Right lobe of liver (tissue), 6 donors: ENCODE measurements around the gene CLEC16A. TPM values are rescaled to one million over a fixed set of nuclear protein-coding genes. Genes with fewer than 3 reads are reported as not detected.

ENCODE experiments used
- ATAC-seq, 4 donors: fragments of 200-7000 bp; cut with Tn5 transposase; one replicate each; pipeline ENCODE4 v1.9.1; 2020; ENCODE audit warnings: mild to moderate bottlenecking in 4 of 4, moderate library complexity in 4 of 4
- DNase-seq, 3 donors: peaks; one replicate each; pipeline ENCODE4 v3.0.0-alpha.2; 2020
- H3K27ac ChIP-seq, 3 donors: fragments of 200-600 bp; one replicate each; pipeline ENCODE4 v1.8.0; 2022
- H3K27me3 ChIP-seq, 2 donors: fragments of 200-600 bp; one replicate each; pipeline ENCODE4 v1.8.0; 2022
- H3K36me3 ChIP-seq, 4 donors: fragments of 200-600 bp; sonication (generic) in 1 of 4; one replicate each; pipeline versions ENCODE4 v1.5.1 to v1.8.0; 2017 to 2022; ENCODE audit warnings: control low read depth in 1 of 4
- H3K4me1 ChIP-seq, 4 donors: fragments of 200-600 bp; sonication (generic) in 1 of 4; one replicate each; pipeline versions ENCODE4 v1.5.1 to v1.8.0; 2017 to 2022; ENCODE audit warnings: control low read depth in 1 of 4
- H3K4me3 ChIP-seq, 3 donors: fragments of 200-600 bp; one replicate each; pipeline ENCODE4 v1.8.0; 2022
- H3K9me3 ChIP-seq, 4 donors: fragments of 200-600 bp; sonication (generic) in 1 of 4; one replicate each; pipeline versions ENCODE4 v1.5.1 to v1.8.0; 2017 to 2022; ENCODE audit warnings: control low read depth in 1 of 4
- POLR2A ChIP-seq: fragments of 450-650 bp; IDR thresholded peaks from one replicate; pipeline ENCODE4 v1.6.1; 2017; ENCODE audit warnings: antibody characterized with exemption, mild to moderate bottlenecking
- WGBS: methylation state at CpG from one replicate; pipeline ENCODE4 v1.1.6; 2018; ENCODE audit warnings: low coverage, low lambda C conversion rate; ENCODE audit not compliant: insufficient coverage; ENCODE audit errors: missing lambda C conversion rate; 5-methylcytosine and 5-hydroxymethylcytosine counted together
- intact Hi-C, 2 donors: fragments of 100-400 bp; cut with DNase I; formaldehyde crosslinking; loops; one replicate each; pipeline versions ENCODE4 v1.11.2 to v1.14.1; 2022
- total RNA-seq, 6 experiments: library from RNA; depleted of rRNA in 2 of 6; stranded (reverse); fragments of >200 nt in 2 of 6; fragmentation: NEBNext Ultra II Directional in 3 of 6; extraction: Animal tissue kit (Norgen Biotek cat#: 25700) in 3 of 6; gene quantifications; one replicate each; pipeline versions ENCODE4 v1.1.0 to v1.2.4, GENCODE V29; 2016 to 2023
- TF ChIP-seq, protein P1 (sequence below), 4 donors: fragments of 200-600 bp in 3 of 4; fragments of 450-650 bp in 1 of 4; IDR thresholded peaks; one replicate each; pipeline versions ENCODE4 v1.5.1 to v1.8.0; 2016 to 2022; ENCODE audit warnings: antibody characterized with exemption in 4 of 4, mild to moderate bottlenecking in 2 of 4
- donor health status: DM: no; HTN: yes; CAD: no.
- donor health status: DM: no; HTN: no; CAD: no.
- donor health status: DM: no; HTN: no; CAD: no.
- donor health status: DM: no; HTN: yes; CAD: no.
- donor health status: DM: no; HTN: yes; CAD: no.

The CLEC16A gene
- total RNA-seq, 6 experiments from 2014 or later = 15.2 to 25.9 (median 19.8) TPM

GRCh38 chr16:11165349-11165748 is 221.0 kb downstream of the CLEC16A start:
- TF ChIP-seq, protein P1, sequence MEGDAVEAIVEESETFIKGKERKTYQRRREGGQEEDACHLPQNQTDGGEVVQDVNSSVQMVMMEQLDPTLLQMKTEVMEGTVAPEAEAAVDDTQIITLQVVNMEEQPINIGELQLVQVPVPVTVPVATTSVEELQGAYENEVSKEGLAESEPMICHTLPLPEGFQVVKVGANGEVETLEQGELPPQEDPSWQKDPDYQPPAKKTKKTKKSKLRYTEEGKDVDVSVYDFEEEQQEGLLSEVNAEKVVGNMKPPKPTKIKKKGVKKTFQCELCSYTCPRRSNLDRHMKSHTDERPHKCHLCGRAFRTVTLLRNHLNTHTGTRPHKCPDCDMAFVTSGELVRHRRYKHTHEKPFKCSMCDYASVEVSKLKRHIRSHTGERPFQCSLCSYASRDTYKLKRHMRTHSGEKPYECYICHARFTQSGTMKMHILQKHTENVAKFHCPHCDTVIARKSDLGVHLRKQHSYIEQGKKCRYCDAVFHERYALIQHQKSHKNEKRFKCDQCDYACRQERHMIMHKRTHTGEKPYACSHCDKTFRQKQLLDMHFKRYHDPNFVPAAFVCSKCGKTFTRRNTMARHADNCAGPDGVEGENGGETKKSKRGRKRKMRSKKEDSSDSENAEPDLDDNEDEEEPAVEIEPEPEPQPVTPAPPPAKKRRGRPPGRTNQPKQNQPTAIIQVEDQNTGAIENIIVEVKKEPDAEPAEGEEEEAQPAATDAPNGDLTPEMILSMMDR (IDR thresholded peaks at IDR 0.05) = no peak
- TF ChIP-seq POLR2A = no peak
- Histone ChIP-seq H3K4me1 (no peaks in the 10 kb centered on the region), H3K4me3 (no peak overlapping the region), H3K36me3 (peaks cover 0 to 7% (median 0%) of the 10 kb centered on the region in 4 donors), H3K27me3 (no peaks in the 10 kb centered on the region), H3K9me3 (no peaks in the 10 kb centered on the region), H3K27ac (no peak overlapping the region)
- ATAC-seq = no peak
- intact Hi-C loops = no loop called here
- DNase-seq = no peak
- WGBS = 92% methylated on average over 4 of the region's 4 CpGs

DNA sequence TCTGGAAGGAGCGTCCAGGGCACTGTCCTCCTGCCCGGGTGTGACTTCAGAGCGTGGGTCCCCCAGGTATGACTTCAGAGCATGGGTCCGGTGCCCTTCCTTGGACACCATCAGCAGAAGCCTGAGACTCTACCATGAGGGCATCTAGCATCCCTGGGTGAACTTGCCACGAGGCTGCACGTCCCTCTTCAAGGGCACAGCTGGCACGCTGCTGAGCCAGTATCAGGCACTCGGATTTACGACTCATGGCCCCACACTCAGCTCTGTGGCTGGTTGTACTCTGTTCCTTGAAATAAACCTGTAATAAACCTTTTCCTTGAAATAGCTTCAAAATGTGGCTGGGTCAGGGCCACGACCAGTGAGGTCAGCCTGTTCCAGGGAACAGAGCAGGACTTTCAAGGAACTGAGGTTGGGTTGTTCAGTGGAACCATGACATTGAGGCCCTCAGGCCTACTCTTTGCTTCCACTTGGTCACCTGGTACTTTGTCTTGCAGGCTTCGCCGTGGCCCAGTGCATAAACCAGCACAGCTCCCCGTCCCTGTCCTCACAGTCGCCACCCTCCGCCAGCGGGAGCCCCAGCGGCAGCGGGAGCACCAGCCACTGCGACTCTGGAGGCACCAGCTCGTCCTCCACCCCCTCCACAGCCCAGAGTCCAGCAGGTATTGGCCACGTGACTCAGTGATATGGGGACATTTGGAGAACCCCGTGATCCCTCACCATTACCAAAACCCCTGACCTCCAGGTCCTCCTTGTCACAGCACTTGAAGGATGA is 221.7 kb downstream of the CLEC16A start:
- DNase-seq = no peak
- peaks cover 0 to 7% (median 0%) of the 10 kb centered on the region in 4 donors for H3K36me3 ChIP-seq
- intact Hi-C loops = no loop called here
- no peak overlapping the region for H3K4me3 ChIP-seq
- WGBS = no CpG with 5 or more reads among the region's 22 CpGs
- H3K9me3 ChIP-seq = no peaks in the 10 kb centered on the region
- no peak overlapping the region for H3K27ac ChIP-seq
- TF ChIP-seq, protein P1 (IDR thresholded peaks at IDR 0.05) = no peak
- TF ChIP-seq POLR2A = no peak
- no peak for ATAC-seq
- no peaks in the 10 kb centered on the region for H3K4me1 ChIP-seq
- H3K27me3 ChIP-seq = no peaks in the 10 kb centered on the region

DNA sequence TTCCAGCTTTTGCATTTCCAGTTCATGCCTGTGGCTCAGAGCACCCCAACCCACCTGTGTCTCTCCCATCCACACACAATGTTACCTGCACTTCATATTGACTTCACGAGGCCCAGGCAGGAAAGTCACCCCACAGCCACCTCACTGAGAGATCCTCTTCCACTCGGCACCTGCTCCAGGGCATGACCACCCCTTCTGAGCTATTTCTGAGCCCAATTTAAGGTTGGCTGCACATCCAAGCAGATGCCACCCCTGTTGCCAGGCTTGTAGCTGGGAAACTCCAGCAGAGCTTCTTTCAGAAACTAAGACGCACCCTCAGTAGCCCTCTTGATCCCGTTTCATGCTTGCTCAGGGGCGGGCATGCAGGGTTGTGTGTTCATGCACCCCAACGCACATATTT is 223.2 kb downstream of the CLEC16A start:
- WGBS = 98% methylated on average over 5 of the region's 6 CpGs
- Histone ChIP-seq H3K27me3 (no peaks in the 10 kb centered on the region), H3K9me3 (no peaks in the 10 kb centered on the region), H3K4me1 (no peaks in the 10 kb centered on the region), H3K36me3 (peaks cover 0 to 7% (median 0%) of the 10 kb centered on the region in 4 donors), H3K27ac (no peak overlapping the region), H3K4me3 (no peak overlapping the region)
- TF ChIP-seq, protein P1 (IDR thresholded peaks at IDR 0.05) = no peak
- no peak for TF ChIP-seq POLR2A
- ATAC-seq (no peak), DNase-seq (no peak)
- intact Hi-C loops = no loop called here

GRCh38 chr16:11168386-11169051 is 224.2 kb downstream of the CLEC16A start:
- WGBS = 67% methylated on average over 1 of the region's 9 CpGs

More at GRCh38 chr16:11168386-11169051, 224.2 kb downstream of the CLEC16A start:
- H3K4me1 ChIP-seq = no peaks in the 10 kb centered on the region
- ATAC-seq (no peak), DNase-seq (no peak)
- H3K27me3 ChIP-seq = no peaks in the 10 kb centered on the region
- no peak for TF ChIP-seq POLR2A
- TF ChIP-seq, protein P1 (IDR thresholded peaks at IDR 0.05) = no peak
- no peak overlapping the region for H3K4me3 ChIP-seq
- no peaks in the 10 kb centered on the region for H3K9me3 ChIP-seq
- H3K27ac ChIP-seq = no peak overlapping the region
- peaks cover 0 to 7% (median 0%) of the 10 kb centered on the region in 4 donors for H3K36me3 ChIP-seq
- intact Hi-C loops = no loop called here
